ENCODE data around the gene GPR3.

DNA sequence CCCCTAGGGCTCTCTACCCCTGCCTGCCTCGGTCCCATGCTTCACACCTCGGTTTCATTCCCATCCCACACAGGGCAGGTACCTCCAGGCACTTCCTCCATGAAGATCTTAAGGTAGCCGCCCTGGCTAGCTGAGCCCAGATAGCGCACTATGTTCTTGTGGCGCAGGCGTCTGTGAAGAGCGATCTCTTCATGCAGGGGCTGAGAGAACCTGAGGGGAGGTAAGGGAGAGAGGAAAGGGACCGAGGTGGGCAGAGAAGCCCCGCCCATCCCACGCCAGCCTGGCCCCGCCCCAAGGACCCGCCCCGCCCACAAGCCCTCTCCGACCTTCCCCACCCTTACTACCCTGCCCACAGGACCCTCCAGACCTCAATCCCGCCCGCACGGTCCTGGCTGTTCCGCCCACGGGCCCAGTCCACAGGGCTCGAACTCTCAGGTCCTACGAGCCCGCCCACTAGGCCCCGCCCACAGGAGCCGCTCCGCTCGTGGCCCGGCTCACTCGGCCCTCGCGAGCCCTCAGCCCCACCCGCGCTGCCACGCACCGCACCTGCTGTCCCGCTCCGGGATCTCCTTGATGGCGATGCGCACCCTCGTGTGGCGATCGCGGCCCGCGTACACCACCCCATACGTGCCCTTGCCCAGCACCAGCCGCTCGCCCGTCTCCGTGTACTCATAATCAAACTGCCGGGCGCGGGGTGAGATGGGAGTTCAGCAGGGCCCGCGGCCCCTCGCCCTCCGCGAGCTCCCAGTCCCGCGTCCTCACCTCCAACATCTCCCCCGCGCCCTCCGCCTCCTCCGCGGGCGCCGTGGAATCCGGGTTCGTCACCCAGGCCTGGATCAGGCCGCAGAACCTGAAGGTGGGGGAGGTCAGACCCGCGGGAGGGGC lies 32.0 kb upstream of the GPR3 start:
- TF ChIP-seq EZH2 (IDR thresholded peaks at IDR 0.05) (no peak), POLR2AphosphoS5 (IDR thresholded peaks at IDR 0.05; ENCODE audit: borderline replicate concordance, low read depth, low read length) (no peak), FOXP2 (optimal IDR thresholded peaks at IDR 0.05; ENCODE audit: control extremely low read depth, extremely low read length, insufficient read depth) (no peak)

Measured in SK-N-MC (cell line).